GM12865 (cell line): Measurements from ENCODE around the gene PKP4.

Source experiments
- DNase-seq: peaks from one replicate; pipeline ENCODE4 v3.0.0; 2010; ENCODE audit warnings: low read depth
- H3K4me3 ChIP-seq: 2 replicates; pipeline ENCODE4 v1.5.1; 2011; ENCODE audit warnings: mild to moderate bottlenecking, low read depth, low read length, control low read depth
- CTCF ChIP-seq: IDR thresholded peaks from 2 replicates; pipeline ENCODE4 v1.5.1; 2011; ENCODE audit warnings: low read length, control low read depth, low read depth, inconsistent platforms; ENCODE audit not compliant: insufficient read depth; ENCODE audit errors: missing control alignments

PKP4 gene

GRCh38 chr2:158586491-158586890, 129.7 kb downstream of the PKP4 start:
- TF ChIP-seq CTCF: no peak
- no peak for DNase-seq
- H3K4me3 ChIP-seq: no peak overlapping the region

DNA sequence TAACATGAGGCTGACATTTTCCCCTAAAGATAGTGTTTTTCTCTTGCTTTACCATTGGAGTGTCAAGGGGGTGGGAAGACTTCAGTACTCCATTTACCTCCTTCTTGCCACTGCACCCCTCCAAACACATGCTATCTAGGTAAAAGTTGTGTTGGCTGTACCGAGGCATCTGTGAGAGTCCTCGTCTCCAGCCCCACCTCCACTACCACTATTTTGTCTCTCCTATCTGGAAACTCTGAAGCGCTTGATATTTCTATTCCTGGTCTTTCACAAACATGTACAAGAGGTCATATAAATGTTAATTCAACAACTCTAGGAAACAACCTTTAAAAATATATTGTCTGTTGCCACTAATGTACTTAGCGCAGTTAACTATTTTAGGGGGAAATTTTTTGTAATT, 132.6 kb downstream of the PKP4 start:
- no peak overlapping the region for H3K4me3 ChIP-seq
- TF ChIP-seq CTCF: no peak
- no peak for DNase-seq

DNA sequence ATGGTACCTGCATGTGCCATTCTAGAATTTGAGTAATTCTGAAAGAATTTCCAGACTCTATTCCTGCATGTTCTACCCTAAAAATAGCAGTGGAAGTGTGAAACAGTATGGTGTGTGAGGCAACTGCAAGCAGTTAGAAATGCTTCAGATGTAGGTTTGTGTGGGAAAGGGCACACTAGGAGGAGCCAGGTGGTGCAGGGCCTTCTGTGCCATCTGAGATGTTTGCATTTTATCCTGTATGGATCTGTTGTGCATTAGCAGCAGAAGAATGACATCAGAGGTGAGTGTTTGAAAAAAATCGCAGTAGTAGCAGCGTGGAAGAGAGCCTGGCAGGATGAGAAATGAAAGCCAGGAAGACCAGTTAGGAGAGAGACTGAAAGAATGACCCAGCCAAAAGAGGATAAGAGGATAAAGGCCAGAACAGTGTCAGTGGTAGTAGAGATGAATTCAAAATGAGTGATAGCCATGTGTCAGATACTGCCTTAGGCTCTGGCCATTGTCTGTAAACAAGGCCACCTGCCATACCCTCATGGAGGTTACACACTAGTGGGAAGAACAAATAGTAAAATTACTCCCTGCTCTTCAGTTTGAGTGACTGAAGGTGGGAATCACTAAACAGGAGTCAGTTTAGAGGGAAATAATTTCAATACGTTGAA, 142.2 kb downstream of the PKP4 start:
- H3K4me3 ChIP-seq: no peak overlapping the region
- no peak for TF ChIP-seq CTCF
- no peak for DNase-seq

GRCh38 chr2:158599609-158600008, 142.9 kb downstream of the PKP4 start:
- no peak overlapping the region for H3K4me3 ChIP-seq
- DNase-seq: no peak
- TF ChIP-seq CTCF: no peak

DNA sequence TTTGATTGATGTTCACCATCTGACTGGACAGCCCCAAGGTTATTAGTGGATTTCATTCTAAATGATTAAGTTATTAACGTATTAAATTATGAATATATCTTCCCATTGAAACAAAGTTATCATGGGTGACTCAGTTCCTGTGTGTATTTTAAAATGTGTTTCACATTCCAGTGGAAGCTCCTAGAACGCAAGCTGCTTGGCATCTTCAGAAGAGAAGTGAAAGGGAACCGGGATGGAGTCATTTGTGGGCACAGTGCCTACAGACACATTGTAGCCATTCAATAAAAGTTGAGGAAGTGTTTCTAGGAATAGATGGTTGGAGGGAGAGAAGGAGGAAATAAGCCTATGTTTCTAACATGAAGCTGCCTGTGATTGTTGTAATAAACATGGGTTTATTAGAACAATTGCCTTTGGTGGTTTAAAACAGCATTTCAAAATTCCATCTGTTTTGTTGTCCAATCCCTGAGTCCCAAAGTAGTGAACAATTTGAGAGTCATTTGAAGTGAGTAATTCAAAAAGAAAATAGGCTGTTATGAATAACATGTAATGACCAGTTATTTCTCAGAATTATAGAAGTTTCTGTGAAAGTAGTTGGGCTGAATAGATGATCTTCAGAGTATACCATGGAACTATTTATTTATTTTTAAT, 143.5 kb downstream of the PKP4 start:
- DNase-seq: no peak
- TF ChIP-seq CTCF: no peak
- H3K4me3 ChIP-seq: no peak overlapping the region

DNA sequence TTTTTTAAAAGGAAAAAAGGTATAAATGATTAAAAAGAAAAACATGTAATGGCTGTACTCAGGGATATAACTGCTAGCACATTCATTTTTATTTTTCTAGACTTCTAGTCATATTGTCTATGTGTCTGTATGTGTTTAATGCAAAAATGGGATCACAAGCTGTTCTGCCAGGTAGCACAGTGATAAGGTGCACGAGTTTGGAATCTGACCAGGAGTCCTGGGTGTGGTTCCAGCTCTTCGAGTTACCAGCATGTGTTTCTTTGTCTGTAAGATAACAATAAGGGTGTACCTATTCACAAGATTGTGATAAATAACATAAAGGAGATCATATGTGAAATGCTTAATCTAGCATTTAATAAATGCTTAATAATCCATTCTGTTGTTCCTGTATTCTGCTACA, 145.3 kb downstream of the PKP4 start:
- TF ChIP-seq CTCF: no peak
- no peak overlapping the region for H3K4me3 ChIP-seq
- DNase-seq: no peak

GRCh38 chr2:158603205-158603604, 146.5 kb downstream of the PKP4 start:
- DNase-seq: no peak
- no peak overlapping the region for H3K4me3 ChIP-seq
- no peak for TF ChIP-seq CTCF
